ENCODE measurements around the gene PLVAP.

PLVAP gene

DNA sequence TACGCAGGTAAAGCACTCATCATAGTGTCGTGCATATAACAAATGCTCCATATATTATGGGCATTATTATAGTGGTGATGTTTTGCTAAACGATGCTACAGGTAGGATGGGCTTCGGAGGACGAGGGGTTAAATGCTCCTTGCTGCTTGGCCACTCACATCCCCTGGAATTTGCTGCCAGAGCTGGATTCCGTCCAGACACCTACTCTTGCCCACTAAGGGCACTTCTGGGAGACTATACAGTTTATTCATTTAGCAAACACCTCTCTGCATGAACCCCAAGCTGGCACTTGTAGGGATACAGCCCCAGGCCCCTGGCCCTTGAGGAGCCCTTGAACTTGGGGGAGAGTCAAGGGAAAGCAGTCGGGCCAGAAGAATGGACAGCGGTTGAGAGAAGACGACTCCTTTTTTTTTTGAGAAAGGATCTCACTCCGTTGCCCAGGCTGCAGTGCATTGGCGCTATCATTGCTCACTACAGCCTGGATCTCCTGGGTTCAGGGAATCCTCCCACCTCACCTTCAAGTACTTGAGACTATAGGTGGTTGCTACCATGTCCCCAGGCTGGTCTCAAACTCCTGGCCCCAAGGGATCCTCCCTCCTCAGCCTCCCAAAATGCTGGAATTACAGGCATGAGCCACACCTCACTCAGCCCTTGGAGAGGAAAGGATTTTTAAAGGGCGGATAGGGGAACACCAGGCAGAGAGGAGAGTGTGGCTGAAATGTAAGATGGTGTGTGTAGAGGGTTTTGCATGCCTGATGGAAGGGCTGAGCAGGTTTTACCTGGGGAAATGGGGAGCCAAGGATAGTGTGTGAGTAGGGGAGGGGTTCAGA is 72.5 kb downstream of the PLVAP start:
- no peak for TF ChIP-seq FOXP2 (optimal IDR thresholded peaks at IDR 0.05; ENCODE audit: borderline replicate concordance, extremely low read depth, extremely low read length, insufficient read depth)

DNA sequence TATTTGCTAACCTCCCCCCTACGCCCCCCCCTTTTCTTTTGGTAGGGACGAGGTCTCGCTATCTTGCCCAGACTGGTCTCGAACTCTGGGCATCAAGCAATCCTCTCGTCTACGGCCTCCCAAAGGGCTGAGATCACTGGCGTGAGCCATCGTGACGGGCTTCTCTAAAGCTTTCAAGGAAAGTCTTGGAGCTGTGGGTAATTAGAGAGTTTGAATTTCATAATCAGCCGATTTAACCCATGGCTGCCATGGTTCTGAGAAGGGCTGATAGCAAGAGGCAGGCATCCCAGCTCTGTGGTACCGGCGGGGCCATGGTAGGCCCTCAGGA is 73.2 kb downstream of the PLVAP start:
- TF ChIP-seq FOXP2 (optimal IDR thresholded peaks at IDR 0.05; ENCODE audit: borderline replicate concordance, extremely low read depth, extremely low read length, insufficient read depth) = no peak
- no peak for TF ChIP-seq POLR2AphosphoS5 (IDR thresholded peaks at IDR 0.05; ENCODE audit: low read depth, low read length)
- no peak for TF ChIP-seq TAF1 (IDR thresholded peaks at IDR 0.05; ENCODE audit: borderline replicate concordance, insufficient read depth, low read length)
- no peak for TF ChIP-seq SIN3A (IDR thresholded peaks at IDR 0.05; ENCODE audit: borderline replicate concordance, insufficient read depth, low read length)
- TF ChIP-seq, protein P1, sequence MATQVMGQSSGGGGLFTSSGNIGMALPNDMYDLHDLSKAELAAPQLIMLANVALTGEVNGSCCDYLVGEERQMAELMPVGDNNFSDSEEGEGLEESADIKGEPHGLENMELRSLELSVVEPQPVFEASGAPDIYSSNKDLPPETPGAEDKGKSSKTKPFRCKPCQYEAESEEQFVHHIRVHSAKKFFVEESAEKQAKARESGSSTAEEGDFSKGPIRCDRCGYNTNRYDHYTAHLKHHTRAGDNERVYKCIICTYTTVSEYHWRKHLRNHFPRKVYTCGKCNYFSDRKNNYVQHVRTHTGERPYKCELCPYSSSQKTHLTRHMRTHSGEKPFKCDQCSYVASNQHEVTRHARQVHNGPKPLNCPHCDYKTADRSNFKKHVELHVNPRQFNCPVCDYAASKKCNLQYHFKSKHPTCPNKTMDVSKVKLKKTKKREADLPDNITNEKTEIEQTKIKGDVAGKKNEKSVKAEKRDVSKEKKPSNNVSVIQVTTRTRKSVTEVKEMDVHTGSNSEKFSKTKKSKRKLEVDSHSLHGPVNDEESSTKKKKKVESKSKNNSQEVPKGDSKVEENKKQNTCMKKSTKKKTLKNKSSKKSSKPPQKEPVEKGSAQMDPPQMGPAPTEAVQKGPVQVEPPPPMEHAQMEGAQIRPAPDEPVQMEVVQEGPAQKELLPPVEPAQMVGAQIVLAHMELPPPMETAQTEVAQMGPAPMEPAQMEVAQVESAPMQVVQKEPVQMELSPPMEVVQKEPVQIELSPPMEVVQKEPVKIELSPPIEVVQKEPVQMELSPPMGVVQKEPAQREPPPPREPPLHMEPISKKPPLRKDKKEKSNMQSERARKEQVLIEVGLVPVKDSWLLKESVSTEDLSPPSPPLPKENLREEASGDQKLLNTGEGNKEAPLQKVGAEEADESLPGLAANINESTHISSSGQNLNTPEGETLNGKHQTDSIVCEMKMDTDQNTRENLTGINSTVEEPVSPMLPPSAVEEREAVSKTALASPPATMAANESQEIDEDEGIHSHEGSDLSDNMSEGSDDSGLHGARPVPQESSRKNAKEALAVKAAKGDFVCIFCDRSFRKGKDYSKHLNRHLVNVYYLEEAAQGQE (IDR thresholded peaks at IDR 0.05; ENCODE audit: insufficient read depth in 1 of 2, low read depth in 2 of 2, low read length in 2 of 2) = no peak

DNA sequence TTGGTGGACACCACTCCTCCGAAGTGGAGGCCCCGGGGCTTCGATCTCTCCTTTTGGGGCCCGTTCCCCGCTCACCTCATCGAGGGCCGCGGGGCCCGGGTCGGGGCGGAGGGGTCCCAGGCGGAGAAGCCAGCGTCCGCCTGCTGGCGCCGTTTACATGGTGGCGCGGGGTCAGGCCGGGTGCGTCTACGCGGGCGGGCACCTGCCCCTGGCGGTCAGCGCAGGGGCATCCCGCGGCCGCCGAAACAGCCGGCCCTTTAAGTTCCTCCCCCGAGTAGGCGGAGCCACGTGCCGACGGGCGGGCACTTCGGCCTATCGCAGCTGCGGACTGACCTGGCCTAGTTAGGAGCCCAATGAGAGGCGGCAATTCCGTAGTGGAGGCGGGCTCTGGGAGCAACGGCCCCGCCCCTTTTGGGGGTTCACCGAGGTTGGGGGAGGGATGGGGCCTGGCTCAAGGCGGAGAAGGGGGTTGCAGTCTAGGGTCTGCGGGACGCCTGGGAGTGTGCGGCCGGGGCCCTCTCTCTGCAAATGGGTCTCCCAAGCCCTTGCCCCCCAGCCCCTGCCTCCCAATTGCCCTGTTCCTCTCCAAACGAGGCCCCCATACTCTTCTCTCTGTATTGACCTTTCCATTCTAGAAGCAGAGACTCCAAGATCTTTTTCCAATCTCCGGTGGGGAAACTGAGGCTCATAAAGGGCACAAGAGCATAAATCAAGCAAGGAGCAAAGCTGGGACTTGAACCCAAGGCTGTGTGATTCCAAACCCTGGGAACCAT is 73.8 kb downstream of the PLVAP start, which contains the start of gene ABHD8:
Gene ABHD8 (minus strand): TSS at position 259 of the 773 bp plus-strand sequence. CDS start 1,809 bp downstream, outside the sequence.
- peak; percentile 41 for TF ChIP-seq FOXP2 (optimal IDR thresholded peaks at IDR 0.05; ENCODE audit: borderline replicate concordance, extremely low read depth, extremely low read length, insufficient read depth)
- TF ChIP-seq, protein P1 (IDR thresholded peaks at IDR 0.05; ENCODE audit: insufficient read depth in 1 of 2, low read depth in 2 of 2, low read length in 2 of 2) = no peak

DNA sequence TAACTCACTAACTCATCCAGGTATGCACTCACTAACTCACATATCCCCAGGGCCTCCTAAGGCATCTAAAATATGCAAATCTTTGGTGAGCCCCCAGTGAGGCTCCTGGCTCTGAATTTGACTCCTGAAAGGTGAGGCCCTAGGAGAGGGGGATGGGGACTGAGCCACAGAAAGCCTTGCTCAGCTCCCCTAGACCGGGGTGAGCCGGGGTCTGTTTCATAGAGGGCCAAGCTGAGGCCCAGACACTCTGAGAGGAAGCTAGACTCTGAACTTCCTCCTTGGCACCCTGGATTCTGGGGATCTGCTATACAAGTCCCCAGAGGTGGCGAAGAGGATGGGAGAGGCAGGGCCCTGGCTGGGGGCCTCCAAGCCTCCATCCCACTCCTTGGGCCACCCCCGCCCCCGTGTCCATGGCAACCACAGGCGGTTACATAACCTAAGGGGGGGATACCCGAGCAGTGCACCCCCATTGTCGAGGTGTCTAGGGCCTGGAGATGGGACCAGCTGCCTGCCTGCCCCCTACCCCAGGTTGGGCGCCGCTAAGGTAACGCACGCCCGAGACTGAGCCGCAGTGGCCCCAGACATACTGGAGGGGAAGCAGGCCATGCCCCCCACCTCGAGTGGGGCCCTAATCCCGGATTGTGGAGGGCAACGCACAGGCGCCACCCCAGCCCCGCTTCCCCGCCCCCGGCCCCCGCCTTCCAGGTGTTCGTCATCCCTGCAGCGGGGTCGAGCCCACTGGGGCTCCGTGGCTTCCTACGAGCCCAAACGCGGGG is 74.6 kb downstream of the PLVAP start:
- no peak for TF ChIP-seq POLR2AphosphoS5 (IDR thresholded peaks at IDR 0.05; ENCODE audit: low read depth, low read length)
